A673 (cell line): Measurements from ENCODE around the gene FASTK.

Experiments
- EZH2 ChIP-seq: fragments of 200-600 bp; sonication (generic); IDR thresholded peaks from 2 replicates; pipeline ENCODE4 v1.6.1; 2017; ENCODE audit warnings: borderline replicate concordance, low read depth, mild to moderate bottlenecking, mixed read lengths, antibody characterized with exemption, low read length; ENCODE audit not compliant: poor library complexity, severe bottlenecking
- TF ChIP-seq, protein P1 (sequence below): fragments of 300-800, 200-600 bp; sonication (generic); conservative IDR thresholded peaks from 2 replicates; pipeline ENCODE4 v1.5.1; 2017; ENCODE audit warnings: low read depth, mild to moderate bottlenecking, antibody characterized with exemption, low read length, moderate library complexity, mixed read lengths

DNA sequence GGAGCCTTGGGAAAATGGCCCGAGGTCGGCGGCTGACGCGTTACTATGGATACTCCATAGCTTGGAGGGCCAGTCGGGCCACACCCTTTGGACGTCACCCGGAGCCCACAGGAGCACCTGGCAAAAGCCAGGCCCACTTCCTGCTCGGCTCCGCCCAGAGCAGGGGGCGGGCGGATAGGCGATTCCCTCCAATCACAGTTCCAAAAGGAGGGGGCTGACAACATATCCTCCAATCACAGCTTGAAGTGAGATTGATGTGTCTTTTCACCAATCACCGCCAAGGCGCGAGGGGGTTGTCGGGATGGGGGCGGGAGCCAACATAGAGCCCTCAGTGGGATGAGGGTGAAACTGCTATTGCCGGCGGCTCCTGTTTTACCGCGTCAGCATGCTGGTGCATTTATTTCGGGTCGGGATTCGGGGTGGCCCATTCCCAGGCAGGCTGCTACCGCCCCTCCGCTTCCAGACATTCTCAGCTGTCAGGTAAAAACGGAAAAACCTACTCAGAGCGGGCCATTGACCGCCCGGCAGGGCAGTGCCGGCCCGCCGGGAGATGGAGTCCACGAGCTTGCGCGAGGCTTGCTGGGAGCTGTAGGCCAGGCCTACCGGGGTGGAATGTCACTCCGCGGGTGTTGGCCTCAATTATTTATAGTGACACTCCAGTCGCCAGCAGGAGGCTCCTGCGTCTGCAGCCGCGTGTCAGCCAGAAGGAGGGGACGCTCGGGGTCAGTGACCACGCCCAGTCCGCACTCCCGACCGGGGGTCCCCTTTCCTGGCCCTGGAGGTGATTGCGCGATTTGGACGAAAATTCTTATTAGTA is 52.3 kb downstream of the FASTK start, which contains the start of gene ABCB8:
- no peak for TF ChIP-seq EZH2
- TF ChIP-seq, protein P1, sequence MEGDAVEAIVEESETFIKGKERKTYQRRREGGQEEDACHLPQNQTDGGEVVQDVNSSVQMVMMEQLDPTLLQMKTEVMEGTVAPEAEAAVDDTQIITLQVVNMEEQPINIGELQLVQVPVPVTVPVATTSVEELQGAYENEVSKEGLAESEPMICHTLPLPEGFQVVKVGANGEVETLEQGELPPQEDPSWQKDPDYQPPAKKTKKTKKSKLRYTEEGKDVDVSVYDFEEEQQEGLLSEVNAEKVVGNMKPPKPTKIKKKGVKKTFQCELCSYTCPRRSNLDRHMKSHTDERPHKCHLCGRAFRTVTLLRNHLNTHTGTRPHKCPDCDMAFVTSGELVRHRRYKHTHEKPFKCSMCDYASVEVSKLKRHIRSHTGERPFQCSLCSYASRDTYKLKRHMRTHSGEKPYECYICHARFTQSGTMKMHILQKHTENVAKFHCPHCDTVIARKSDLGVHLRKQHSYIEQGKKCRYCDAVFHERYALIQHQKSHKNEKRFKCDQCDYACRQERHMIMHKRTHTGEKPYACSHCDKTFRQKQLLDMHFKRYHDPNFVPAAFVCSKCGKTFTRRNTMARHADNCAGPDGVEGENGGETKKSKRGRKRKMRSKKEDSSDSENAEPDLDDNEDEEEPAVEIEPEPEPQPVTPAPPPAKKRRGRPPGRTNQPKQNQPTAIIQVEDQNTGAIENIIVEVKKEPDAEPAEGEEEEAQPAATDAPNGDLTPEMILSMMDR = peak; percentile 43
